ENCODE results near the gene TBCD.

TBCD gene

DNA sequence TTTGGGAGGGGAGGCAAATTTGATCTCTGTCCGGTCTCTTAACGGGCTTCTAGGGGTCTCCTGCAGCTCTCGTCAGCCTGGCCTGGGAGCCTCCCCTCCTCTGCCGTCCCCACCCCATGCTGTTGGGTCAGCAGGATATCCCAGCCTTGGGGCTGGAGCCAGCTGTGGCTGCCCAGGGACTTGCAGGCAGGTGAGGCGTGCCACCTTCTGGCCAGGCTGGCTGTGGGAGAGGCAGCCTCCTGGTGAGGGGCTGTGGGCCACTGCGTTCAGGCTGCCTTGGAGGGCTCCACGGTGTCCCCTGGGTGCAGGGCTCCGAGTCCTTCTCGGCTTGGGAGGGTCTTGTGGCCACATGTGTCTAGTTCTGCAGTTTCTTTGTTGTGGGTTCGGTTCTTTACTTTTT is 34.6 kb downstream of the TBCD start:
- no peak overlapping the region for H3K4me3 ChIP-seq (ENCODE audit: low read depth, low read length)
- TF ChIP-seq, protein P1, sequence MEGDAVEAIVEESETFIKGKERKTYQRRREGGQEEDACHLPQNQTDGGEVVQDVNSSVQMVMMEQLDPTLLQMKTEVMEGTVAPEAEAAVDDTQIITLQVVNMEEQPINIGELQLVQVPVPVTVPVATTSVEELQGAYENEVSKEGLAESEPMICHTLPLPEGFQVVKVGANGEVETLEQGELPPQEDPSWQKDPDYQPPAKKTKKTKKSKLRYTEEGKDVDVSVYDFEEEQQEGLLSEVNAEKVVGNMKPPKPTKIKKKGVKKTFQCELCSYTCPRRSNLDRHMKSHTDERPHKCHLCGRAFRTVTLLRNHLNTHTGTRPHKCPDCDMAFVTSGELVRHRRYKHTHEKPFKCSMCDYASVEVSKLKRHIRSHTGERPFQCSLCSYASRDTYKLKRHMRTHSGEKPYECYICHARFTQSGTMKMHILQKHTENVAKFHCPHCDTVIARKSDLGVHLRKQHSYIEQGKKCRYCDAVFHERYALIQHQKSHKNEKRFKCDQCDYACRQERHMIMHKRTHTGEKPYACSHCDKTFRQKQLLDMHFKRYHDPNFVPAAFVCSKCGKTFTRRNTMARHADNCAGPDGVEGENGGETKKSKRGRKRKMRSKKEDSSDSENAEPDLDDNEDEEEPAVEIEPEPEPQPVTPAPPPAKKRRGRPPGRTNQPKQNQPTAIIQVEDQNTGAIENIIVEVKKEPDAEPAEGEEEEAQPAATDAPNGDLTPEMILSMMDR (IDR thresholded peaks at IDR 0.05; ENCODE audit: low read depth, low read length): no peak
- TF ChIP-seq, protein P2, sequence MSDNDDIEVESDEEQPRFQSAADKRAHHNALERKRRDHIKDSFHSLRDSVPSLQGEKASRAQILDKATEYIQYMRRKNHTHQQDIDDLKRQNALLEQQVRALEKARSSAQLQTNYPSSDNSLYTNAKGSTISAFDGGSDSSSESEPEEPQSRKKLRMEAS (IDR thresholded peaks at IDR 0.05; ENCODE audit: low read depth, low read length): no peak
- TF ChIP-seq MYC (IDR thresholded peaks at IDR 0.05; ENCODE audit: low read depth, low read length): no peak
- no peak for DNase-seq (ENCODE audit: low read depth)

DNA sequence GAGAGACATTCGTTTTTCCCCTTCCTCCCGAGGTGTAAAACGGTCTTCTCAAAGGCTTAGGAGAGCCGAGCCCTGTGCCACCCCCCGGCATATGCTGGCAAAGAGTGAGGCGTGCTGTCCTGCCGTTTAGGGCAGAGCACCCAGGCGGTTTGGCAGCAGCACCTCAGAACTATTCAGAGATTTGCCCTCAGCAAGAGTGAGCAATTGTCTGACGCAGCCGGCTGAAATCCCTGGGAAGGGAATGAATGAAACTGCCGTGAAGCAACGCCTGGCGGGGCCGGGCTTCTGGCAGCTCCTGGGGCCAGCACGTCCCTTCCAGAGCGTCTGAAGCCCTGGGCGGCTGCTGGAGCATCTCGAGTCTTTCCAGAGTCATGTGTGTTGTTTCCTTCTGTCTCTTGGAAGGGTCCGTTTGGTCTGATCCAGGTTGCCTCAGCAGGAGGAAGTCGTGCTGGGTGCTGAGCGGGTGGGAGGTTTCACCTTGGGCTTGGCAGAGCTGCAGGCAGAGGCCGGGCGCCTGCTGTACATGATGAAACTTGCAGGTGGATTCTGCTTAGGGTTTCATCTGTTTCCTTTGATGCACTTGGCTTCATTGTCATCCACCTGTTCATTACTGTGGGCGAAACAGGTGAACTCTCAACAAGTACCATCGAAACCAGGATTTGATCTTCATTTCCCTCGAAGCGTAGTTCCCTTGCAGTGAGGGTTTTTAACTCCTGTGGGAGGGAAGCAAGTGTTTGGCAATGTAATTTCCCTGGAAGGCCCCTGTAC is 35.4 kb downstream of the TBCD start:
- no peak overlapping the region for H3K4me3 ChIP-seq (ENCODE audit: low read depth, low read length)
- no peak for DNase-seq (ENCODE audit: low read depth)
- TF ChIP-seq, protein P2 (IDR thresholded peaks at IDR 0.05; ENCODE audit: low read depth, low read length): no peak
- TF ChIP-seq POLR2A (IDR thresholded peaks at IDR 0.05; ENCODE audit: extremely low read depth, insufficient read length) (no peak), MYC (IDR thresholded peaks at IDR 0.05; ENCODE audit: low read depth, low read length) (no peak)
- TF ChIP-seq, protein P1 (IDR thresholded peaks at IDR 0.05; ENCODE audit: low read depth, low read length): no peak

DNA sequence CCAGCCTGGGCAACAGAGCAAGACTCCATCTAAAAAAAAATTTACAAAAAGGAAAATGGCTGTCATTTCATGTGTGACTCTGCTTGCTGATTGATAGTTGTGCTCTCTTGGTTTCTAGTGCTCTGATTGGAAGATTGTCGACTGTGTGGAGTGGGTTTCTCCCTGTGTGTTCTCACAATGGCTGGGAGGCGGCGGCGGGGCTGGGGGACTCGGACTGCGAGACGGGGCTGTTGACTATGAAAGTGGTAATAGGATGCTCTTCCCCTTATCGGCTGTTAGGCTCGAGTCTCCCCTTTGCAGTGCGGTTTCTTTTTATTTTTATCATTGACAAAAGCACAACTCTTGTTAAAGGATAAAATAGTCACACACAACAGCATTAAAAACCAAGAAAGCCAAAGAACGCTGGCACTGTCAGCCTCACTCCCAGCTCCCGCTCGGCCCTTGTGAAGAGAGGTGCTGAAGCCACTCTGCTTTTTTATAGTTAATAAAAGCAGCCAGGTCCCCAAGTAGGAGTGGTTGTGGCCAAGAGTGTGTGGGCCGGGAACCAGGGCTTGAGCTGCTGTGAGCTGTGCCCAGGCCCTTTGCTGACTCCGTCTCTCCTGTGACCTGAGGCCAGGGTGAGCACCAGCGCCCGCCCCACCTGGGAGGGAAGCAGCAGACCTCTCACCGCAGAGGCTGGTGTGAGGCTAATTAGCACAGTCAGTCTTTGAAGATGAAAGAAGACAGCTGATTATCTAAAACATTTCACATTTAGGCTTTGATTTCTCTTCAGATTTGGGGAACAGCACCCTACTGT is 36.5 kb downstream of the TBCD start:
- DNase-seq (ENCODE audit: low read depth): no peak
- TF ChIP-seq POLR2A (IDR thresholded peaks at IDR 0.05; ENCODE audit: extremely low read depth, insufficient read length) (no peak), MYC (IDR thresholded peaks at IDR 0.05; ENCODE audit: low read depth, low read length) (no peak)
- TF ChIP-seq, protein P1 (IDR thresholded peaks at IDR 0.05; ENCODE audit: low read depth, low read length): no peak
- TF ChIP-seq, protein P2 (IDR thresholded peaks at IDR 0.05; ENCODE audit: low read depth, low read length): no peak
- H3K4me3 ChIP-seq (ENCODE audit: low read depth, low read length): no peak overlapping the region

DNA sequence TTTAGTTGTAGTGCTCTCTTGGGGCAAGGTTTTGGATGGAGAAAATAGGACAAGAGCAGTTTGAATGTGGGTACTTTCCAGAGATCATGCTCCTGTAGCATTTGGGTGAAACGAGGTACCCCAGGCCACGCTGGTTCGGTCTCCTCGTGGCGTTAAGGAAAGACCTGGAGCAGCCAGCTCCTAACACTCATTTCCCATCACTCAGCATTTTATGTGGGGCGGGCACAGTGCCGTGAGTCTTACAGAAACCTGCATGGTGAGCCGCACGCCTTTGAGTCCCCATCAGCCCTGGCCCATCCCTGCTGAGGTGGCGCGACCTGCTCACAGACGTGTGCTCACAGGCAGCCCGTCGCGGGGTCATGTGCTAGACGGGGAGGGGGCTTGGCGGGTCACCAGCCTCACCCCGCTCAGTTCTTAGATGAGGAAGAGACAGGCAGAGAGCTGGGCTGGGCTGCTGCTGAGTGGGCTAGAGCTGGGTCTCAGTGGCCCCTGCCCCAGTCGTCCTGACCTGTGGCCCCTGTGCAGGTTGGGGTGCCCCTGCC is 37.3 kb downstream of the TBCD start:
- H3K4me3 ChIP-seq (ENCODE audit: low read depth, low read length): no peak overlapping the region
- TF ChIP-seq POLR2A (IDR thresholded peaks at IDR 0.05; ENCODE audit: extremely low read depth, insufficient read length) (no peak), MYC (IDR thresholded peaks at IDR 0.05; ENCODE audit: low read depth, low read length) (no peak)
- TF ChIP-seq, protein P1 (IDR thresholded peaks at IDR 0.05; ENCODE audit: low read depth, low read length): no peak
- TF ChIP-seq, protein P2 (IDR thresholded peaks at IDR 0.05; ENCODE audit: low read depth, low read length): no peak
- no peak for DNase-seq (ENCODE audit: low read depth)

DNA sequence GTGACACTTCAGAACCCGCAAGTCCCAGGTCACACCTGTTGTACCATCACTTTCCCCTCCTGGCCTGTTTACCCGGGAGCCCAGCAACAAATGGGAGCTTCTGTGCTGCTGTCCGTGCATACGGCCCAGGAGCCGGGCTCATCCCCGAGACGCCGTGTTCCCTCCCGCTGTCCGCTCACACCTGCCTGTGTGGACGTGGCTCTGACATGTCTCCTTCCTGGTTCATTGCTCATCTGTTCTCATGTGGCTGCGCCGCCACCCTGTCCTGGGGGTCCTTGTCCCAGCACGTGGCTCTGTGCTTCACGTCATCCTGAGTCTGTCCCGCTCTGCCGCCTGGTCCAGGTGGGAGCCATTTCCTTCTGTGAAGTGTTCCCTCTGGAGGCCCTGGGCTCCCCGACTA is 37.9 kb downstream of the TBCD start:
- TF ChIP-seq MYC (IDR thresholded peaks at IDR 0.05; ENCODE audit: low read depth, low read length): no peak
- TF ChIP-seq, protein P1 (IDR thresholded peaks at IDR 0.05; ENCODE audit: low read depth, low read length): no peak
- TF ChIP-seq, protein P2 (IDR thresholded peaks at IDR 0.05; ENCODE audit: low read depth, low read length): no peak
- TF ChIP-seq POLR2A (IDR thresholded peaks at IDR 0.05; ENCODE audit: extremely low read depth, insufficient read length): no peak
- H3K4me3 ChIP-seq (ENCODE audit: low read depth, low read length): no peak overlapping the region
- no peak for DNase-seq (ENCODE audit: low read depth)

Data from NB4 (cell line).